ENCODE measurements around the gene NDUFA3. TPM values are rescaled to one million over a fixed set of nuclear protein-coding genes. Genes with fewer than 3 reads are reported as not detected.

NDUFA3 gene
- polyA plus RNA-seq, 1 donor from 2014 or later = 21.4 TPM

DNA sequence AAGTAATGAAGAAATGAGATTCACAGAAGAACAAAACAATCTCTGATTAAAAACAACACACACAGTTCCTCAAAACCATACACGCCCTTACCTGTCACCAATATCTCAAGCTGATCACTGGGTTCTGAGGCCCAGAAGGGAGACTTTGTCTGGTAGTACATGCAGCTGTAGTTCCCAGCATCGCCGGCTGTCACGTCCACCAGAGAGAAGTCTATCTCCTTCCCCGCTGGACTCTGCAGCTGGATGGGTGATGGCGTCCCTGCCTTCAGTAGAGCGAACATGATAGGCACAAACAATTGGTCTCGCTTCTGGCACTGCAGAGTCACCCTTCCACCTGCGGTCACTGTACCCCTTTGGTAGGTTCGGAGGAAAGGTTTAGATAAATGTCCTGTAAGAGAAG, 28.8 kb upstream of the NDUFA3 start (continued):
- no peak for TF ChIP-seq EP300 (conservative IDR thresholded peaks at IDR 0.05; ENCODE audit: poor library complexity, severe bottlenecking)
- no peak for TF ChIP-seq RAD21 (conservative IDR thresholded peaks at IDR 0.05)
- no peak for TF ChIP-seq POLR2AphosphoS5 (IDR thresholded peaks at IDR 0.05)

DNA sequence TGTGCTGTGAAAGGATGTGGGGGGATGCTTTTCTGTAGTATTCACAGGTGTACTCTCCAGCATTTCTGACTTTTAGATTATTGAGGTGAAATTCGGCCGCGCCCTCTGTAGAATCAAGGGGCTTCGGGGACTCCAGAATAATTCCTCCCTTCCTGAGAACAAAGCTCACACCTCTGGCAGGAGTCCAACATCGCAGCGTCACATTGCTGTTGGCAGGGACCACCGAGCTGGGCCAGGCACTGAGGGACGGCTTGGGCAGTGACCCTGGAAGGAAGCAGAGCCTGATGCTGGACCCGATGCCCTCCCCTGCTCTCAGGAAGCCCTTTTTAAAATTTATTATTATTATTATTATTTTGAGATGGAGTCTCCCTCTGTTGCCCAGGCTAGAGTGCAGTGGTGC, 27.8 kb upstream of the NDUFA3 start:
- no peaks in the 10 kb centered on the region for H3K9me2 ChIP-seq (ENCODE audit: insufficient read depth, low read length)
- no peaks in the 10 kb centered on the region for H3K9me3 ChIP-seq (ENCODE audit: low read length)
- H3K36me3 ChIP-seq (ENCODE audit: insufficient read depth, low read length) = no peaks in the 10 kb centered on the region
- H3K9ac ChIP-seq (ENCODE audit: low read length) = no peak overlapping the region
- no peaks in the 10 kb centered on the region for H3F3A ChIP-seq (ENCODE audit: insufficient read depth, low read length, poor library complexity, severe bottlenecking)
- no peak overlapping the region for H3K4me3 ChIP-seq (ENCODE audit: low read length)
- no peak overlapping the region for H3K4me2 ChIP-seq (ENCODE audit: low read length)
- no peak overlapping the region for H2AFZ ChIP-seq (ENCODE audit: low read depth, low read length)
- H3K27me3 ChIP-seq (ENCODE audit: insufficient read depth, low read depth, low read length) = no peaks in the 10 kb centered on the region
- H3K27ac ChIP-seq (ENCODE audit: low read length) = no peak overlapping the region
- no peaks in the 10 kb centered on the region for H4K20me1 ChIP-seq (ENCODE audit: insufficient read depth)
- TF ChIP-seq CTCF (IDR thresholded peaks at IDR 0.05; ENCODE audit: poor library complexity, severe bottlenecking) = no peak
- TF ChIP-seq EZH2 (IDR thresholded peaks at IDR 0.05; ENCODE audit: borderline replicate concordance, insufficient read depth, low read length, poor library complexity, severe bottlenecking) = no peak
- no peak for TF ChIP-seq REST (IDR thresholded peaks at IDR 0.05; ENCODE audit: borderline replicate concordance)
- TF ChIP-seq SMC3 (conservative IDR thresholded peaks at IDR 0.05; ENCODE audit: poor library complexity) = no peak
- H3K79me2 ChIP-seq (replicated peaks; ENCODE audit: insufficient read depth, low read length) = no peaks in the 10 kb centered on the region

- no peak for TF ChIP-seq MXI1 (conservative IDR thresholded peaks at IDR 0.05; ENCODE audit: poor library complexity, severe bottlenecking)
- no peak for TF ChIP-seq SMC3 (conservative IDR thresholded peaks at IDR 0.05; ENCODE audit: poor library complexity)
- TF ChIP-seq TAF1 (IDR thresholded peaks at IDR 0.05; ENCODE audit: low read depth) = no peak
- no peak for TF ChIP-seq EZH2 (IDR thresholded peaks at IDR 0.05; ENCODE audit: borderline replicate concordance, insufficient read depth, low read length, poor library complexity, severe bottlenecking)
- TF ChIP-seq POLR2AphosphoS5 (IDR thresholded peaks at IDR 0.05) = no peak
- TF ChIP-seq RAD21 (conservative IDR thresholded peaks at IDR 0.05) = no peak
- no peak for TF ChIP-seq CTCF (IDR thresholded peaks at IDR 0.05; ENCODE audit: poor library complexity, severe bottlenecking)
- no peak for TF ChIP-seq REST (IDR thresholded peaks at IDR 0.05; ENCODE audit: borderline replicate concordance)
- TF ChIP-seq EP300 (conservative IDR thresholded peaks at IDR 0.05; ENCODE audit: poor library complexity, severe bottlenecking) = no peak
- H3K36me3 ChIP-seq (ENCODE audit: insufficient read depth, low read length) = no peaks in the 10 kb centered on the region
- H3K27ac ChIP-seq (ENCODE audit: low read length) = no peak overlapping the region
Observed at GRCh38 chr19:54077334-54077733, 25.3 kb upstream of the NDUFA3 start.

More at GRCh38 chr19:54077334-54077733, 25.3 kb upstream of the NDUFA3 start:
- Histone ChIP-seq H3K9me2 (ENCODE audit: insufficient read depth, low read length) (no peaks in the 10 kb centered on the region), H3K4me3 (ENCODE audit: low read length) (no peak overlapping the region), H3K9ac (ENCODE audit: low read length) (no peak overlapping the region), H4K20me1 (ENCODE audit: insufficient read depth) (no peaks in the 10 kb centered on the region), H3K4me2 (ENCODE audit: low read length) (no peak overlapping the region), H3K79me2 (replicated peaks; ENCODE audit: insufficient read depth, low read length) (no peaks in the 10 kb centered on the region), H3F3A (ENCODE audit: insufficient read depth, low read length, poor library complexity, severe bottlenecking) (no peaks in the 10 kb centered on the region), H3K27me3 (ENCODE audit: insufficient read depth, low read depth, low read length) (no peaks in the 10 kb centered on the region), H2AFZ (ENCODE audit: low read depth, low read length) (no peak overlapping the region), H3K9me3 (ENCODE audit: low read length) (no peaks in the 10 kb centered on the region)

All from neural cell (in vitro differentiated cells).